Body of pancreas (tissue), 4 donors: ENCODE data around the gene SLC12A7.

ENCODE experiments used
- POLR2A ChIP-seq, 3 donors: fragments of 450-650 bp; IDR thresholded peaks; one replicate each; pipeline ENCODE4 v1.6.1; 2016; ENCODE audit warnings: antibody characterized with exemption in 3 of 3, mild to moderate bottlenecking in 2 of 3
- TF ChIP-seq, protein P1 (sequence below), 7 experiments: fragments of 450-650 bp in 4 of 7; fragments of 200-600 bp in 3 of 7; sonication (generic) in 3 of 7; IDR thresholded peaks; one replicate each; pipeline ENCODE4 v1.5.1; 2016 to 2019; ENCODE audit warnings: antibody characterized with exemption in 7 of 7

DNA sequence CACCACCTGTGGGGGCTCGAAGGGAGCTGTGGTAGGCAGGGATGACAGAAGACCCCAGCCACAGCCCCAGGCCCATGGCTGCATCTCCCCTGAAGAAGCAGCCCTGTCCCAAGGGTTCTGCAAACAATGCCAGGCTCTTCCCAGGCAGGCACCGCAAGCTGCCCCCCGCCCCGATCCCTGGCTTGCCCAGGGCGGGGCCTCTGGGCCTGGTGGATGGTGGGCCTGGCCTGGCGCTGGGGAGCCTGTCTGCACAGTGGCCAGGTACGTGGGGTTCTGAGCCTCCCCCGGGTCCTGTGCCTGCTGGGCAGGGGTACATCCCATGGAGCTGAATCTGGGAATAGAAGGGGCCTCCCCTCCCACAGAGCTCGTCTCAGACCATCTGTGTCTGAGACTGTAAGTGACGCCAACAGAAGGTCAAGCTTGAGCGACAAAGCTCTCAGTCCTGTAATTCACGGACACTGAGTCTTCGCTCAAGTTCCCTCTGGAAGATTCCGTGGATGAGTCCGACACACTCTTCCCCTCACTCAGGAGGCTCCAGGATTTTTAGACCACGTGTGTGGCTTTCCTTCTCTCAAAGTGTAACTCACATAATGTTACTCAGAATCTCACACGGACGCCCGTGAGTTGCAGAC lies 4.4 kb upstream of the SLC12A7 start:
- TF ChIP-seq, protein P1, sequence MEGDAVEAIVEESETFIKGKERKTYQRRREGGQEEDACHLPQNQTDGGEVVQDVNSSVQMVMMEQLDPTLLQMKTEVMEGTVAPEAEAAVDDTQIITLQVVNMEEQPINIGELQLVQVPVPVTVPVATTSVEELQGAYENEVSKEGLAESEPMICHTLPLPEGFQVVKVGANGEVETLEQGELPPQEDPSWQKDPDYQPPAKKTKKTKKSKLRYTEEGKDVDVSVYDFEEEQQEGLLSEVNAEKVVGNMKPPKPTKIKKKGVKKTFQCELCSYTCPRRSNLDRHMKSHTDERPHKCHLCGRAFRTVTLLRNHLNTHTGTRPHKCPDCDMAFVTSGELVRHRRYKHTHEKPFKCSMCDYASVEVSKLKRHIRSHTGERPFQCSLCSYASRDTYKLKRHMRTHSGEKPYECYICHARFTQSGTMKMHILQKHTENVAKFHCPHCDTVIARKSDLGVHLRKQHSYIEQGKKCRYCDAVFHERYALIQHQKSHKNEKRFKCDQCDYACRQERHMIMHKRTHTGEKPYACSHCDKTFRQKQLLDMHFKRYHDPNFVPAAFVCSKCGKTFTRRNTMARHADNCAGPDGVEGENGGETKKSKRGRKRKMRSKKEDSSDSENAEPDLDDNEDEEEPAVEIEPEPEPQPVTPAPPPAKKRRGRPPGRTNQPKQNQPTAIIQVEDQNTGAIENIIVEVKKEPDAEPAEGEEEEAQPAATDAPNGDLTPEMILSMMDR (IDR thresholded peaks at IDR 0.05), result no peak
- TF ChIP-seq POLR2A (IDR thresholded peaks at IDR 0.05), result no peak
